Smooth muscle cell (in vitro differentiated cells): ENCODE results near the gene KDM4C. TPM values are rescaled to one million over a fixed set of nuclear protein-coding genes. Genes with fewer than 3 reads are reported as not detected.

Source experiments
- DNase-seq: peaks from one replicate; lab custom pipeline; 2025; ENCODE audit not compliant: unreplicated experiment; lab: John Stamatoyannopoulos, UW
- H2AFZ ChIP-seq: fragments of 200-600 bp; sonication (generic); 2 replicates; pipeline ENCODE4 v1.6.0; 2016; ENCODE audit warnings: antibody characterized with exemption, low read depth, mild to moderate bottlenecking
- H3F3A ChIP-seq: fragments of 200-600 bp; sonication (generic); 2 replicates; pipeline ENCODE4 v1.6.0; 2017; ENCODE audit warnings: antibody characterized with exemption, low read depth
- H3K27ac ChIP-seq: fragments of 200-600 bp; sonication (generic); 2 replicates; pipeline ENCODE4 v1.5.1; 2016; ENCODE audit warnings: low read depth, mild to moderate bottlenecking
- H3K27me3 ChIP-seq: fragments of 200-600 bp; sonication (generic); 2 replicates; pipeline ENCODE4 v1.6.1; 2016; ENCODE audit warnings: low read depth, mild to moderate bottlenecking
- H3K36me3 ChIP-seq: fragments of 200-600 bp; sonication (generic); 2 replicates; pipeline ENCODE4 v1.5.1; 2016; ENCODE audit warnings: low read depth
- H3K4me1 ChIP-seq: fragments of 200-600 bp; sonication (generic); 2 replicates; pipeline ENCODE4 v1.5.1; 2016; ENCODE audit warnings: low read depth
- H3K4me2 ChIP-seq: fragments of 200-600 bp; sonication (generic); 2 replicates; pipeline ENCODE4 v1.6.0; 2016; ENCODE audit warnings: mild to moderate bottlenecking
- H3K4me3 ChIP-seq: fragments of 200-600 bp; sonication (generic); 2 replicates; pipeline ENCODE4 v1.5.1; 2016; ENCODE audit warnings: mild to moderate bottlenecking
- H3K79me2 ChIP-seq: fragments of 200-600 bp; sonication (generic); 2 replicates; pipeline ENCODE4 v1.6.0; 2016; ENCODE audit warnings: low read depth, mild to moderate bottlenecking
- H3K9ac ChIP-seq: fragments of 200-600 bp; sonication (generic); 2 replicates; pipeline ENCODE4 v1.6.0; 2016; ENCODE audit warnings: low read depth
- H3K9me3 ChIP-seq: fragments of 200-600 bp; sonication (generic); replicated peaks from 2 replicates; pipeline ENCODE4 v1.5.1; 2016; ENCODE audit warnings: low read depth
- H4K20me1 ChIP-seq: fragments of 200-600 bp; sonication (generic); 2 replicates; pipeline ENCODE4 v1.6.0; 2016; ENCODE audit warnings: low read depth
- whole genome bisulfite sequencing: methylation state at CpG from one replicate; pipeline ENCODE4 v1.1.7; 2016; ENCODE audit warnings: low lambda C conversion rate; 5-methylcytosine and 5-hydroxymethylcytosine counted together
- polyA plus RNA-seq: library from polyadenylated mRNA; unstranded; fragments of >200 nt; fragmentation: Nextera tagmentation; extraction: Ambion mirVana; gene quantifications from 2 replicates; pipeline ENCODE4 v1.2.1, GENCODE V29; 2016
- total RNA-seq: library from RNA; depleted of rRNA; stranded (reverse); fragments of >200 nt; gene quantifications from 2 replicates; pipeline ENCODE4 v1.2.3, GENCODE V29; 2014
- TF ChIP-seq, protein P1 (sequence below): fragments of 200-600 bp; sonication (generic); IDR thresholded peaks from 2 replicates; pipeline ENCODE4 v1.5.1; 2017; ENCODE audit warnings: borderline replicate concordance, mild to moderate bottlenecking, antibody characterized with exemption; ENCODE audit not compliant: insufficient read depth, poor library complexity, severe bottlenecking

Gene KDM4C
- total and polyA plus RNA-seq, 2 experiments from 2014 or later: 7.5 to 20.2 TPM

DNA sequence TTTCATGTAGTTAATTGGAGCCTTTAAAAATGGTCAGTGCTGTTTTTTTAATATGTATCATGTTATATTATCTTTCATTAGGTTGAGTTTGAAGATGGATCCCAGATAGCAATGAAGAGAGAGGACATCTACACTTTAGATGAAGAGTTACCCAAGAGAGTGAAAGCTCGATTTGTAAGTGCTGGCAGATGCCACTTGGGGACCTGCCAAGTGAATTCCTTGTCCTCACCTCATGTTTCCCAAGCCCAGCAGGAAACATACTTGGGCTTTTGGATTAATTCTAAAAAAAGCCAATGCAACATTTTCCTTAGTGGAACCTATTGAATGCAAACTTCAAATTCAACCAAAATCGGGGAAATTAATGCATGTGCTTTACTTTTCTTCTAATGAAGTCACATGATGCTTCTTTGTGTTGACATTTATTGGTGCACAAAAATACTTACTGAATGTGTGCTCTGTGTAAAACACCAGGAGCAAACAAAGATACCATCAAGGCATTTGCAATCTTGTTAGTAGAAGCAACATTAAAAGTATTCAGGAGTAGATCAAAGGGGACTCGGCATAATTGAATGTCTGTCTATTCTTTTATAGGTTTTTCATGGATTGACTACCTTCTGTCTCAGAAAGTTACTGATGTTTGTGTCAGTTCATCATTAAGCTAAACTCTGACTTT lies 412.1 kb downstream of the KDM4C start:
- Histone ChIP-seq H2AFZ (no peak overlapping the region), H3K27me3 (no peaks in the 10 kb centered on the region), H3K9me3 (no peaks in the 10 kb centered on the region), H3K4me1 (peaks cover 11% of the 10 kb centered on the region), H4K20me1 (no peaks in the 10 kb centered on the region), H3K9ac (no peak overlapping the region), H3F3A (no peaks in the 10 kb centered on the region), H3K27ac (no peak overlapping the region), H3K36me3 (no peaks in the 10 kb centered on the region), H3K4me2 (no peak overlapping the region), H3K4me3 (no peak overlapping the region), H3K79me2 (no peaks in the 10 kb centered on the region)
- TF ChIP-seq, protein P1, sequence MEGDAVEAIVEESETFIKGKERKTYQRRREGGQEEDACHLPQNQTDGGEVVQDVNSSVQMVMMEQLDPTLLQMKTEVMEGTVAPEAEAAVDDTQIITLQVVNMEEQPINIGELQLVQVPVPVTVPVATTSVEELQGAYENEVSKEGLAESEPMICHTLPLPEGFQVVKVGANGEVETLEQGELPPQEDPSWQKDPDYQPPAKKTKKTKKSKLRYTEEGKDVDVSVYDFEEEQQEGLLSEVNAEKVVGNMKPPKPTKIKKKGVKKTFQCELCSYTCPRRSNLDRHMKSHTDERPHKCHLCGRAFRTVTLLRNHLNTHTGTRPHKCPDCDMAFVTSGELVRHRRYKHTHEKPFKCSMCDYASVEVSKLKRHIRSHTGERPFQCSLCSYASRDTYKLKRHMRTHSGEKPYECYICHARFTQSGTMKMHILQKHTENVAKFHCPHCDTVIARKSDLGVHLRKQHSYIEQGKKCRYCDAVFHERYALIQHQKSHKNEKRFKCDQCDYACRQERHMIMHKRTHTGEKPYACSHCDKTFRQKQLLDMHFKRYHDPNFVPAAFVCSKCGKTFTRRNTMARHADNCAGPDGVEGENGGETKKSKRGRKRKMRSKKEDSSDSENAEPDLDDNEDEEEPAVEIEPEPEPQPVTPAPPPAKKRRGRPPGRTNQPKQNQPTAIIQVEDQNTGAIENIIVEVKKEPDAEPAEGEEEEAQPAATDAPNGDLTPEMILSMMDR: no peak
- 76% methylated on average over 3 of the region's 3 CpGs for WGBS
- no peak for DNase-seq

DNA sequence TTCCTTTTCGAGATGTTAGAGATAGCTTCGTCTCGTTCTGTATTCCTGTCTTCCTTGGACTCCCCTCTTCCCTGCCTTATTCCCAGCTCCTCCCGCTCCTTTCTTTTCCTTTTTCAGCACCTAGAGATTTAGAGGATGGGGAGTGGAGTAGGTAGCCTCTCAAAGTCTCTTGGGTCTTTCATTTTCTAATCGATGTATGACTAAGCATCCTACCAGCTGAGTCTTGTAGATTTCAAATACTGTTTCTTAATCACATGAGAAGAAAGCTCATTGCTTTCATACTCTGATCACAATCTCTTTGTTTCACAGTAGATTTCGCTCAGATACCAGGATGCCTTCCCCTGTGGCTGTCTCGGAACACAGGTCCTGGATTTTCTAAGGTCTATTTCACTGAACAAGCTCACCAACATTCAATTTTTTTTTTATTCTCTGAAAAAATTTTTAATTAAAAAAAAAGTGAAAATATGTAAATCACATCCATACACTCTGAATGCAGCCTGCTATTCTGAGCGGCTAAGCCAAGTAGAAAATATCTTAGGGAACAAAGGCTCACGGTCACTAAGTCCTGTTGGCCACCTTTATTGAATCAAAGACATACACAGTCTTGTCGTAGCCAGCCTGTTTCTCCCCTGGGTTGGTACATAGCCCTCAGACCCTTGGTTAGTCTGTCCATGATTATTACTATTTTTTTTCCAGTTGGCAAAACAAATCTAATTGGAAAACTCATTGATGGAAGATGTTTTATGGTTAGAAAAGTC lies 413.8 kb downstream of the KDM4C start:
- TF ChIP-seq, protein P1: no peak
- Histone ChIP-seq H3K27me3 (no peaks in the 10 kb centered on the region), H4K20me1 (no peaks in the 10 kb centered on the region), H2AFZ (no peak overlapping the region), H3K4me1 (peaks cover 11% of the 10 kb centered on the region), H3K4me2 (no peak overlapping the region), H3K9me3 (no peaks in the 10 kb centered on the region), H3K27ac (no peak overlapping the region), H3K9ac (no peak overlapping the region), H3K79me2 (no peaks in the 10 kb centered on the region), H3K4me3 (no peak overlapping the region), H3K36me3 (no peaks in the 10 kb centered on the region), H3F3A (peaks cover 2% of the 10 kb centered on the region)
- no peak for DNase-seq
- 84% methylated on average over 10 of the region's 10 CpGs for WGBS

DNA sequence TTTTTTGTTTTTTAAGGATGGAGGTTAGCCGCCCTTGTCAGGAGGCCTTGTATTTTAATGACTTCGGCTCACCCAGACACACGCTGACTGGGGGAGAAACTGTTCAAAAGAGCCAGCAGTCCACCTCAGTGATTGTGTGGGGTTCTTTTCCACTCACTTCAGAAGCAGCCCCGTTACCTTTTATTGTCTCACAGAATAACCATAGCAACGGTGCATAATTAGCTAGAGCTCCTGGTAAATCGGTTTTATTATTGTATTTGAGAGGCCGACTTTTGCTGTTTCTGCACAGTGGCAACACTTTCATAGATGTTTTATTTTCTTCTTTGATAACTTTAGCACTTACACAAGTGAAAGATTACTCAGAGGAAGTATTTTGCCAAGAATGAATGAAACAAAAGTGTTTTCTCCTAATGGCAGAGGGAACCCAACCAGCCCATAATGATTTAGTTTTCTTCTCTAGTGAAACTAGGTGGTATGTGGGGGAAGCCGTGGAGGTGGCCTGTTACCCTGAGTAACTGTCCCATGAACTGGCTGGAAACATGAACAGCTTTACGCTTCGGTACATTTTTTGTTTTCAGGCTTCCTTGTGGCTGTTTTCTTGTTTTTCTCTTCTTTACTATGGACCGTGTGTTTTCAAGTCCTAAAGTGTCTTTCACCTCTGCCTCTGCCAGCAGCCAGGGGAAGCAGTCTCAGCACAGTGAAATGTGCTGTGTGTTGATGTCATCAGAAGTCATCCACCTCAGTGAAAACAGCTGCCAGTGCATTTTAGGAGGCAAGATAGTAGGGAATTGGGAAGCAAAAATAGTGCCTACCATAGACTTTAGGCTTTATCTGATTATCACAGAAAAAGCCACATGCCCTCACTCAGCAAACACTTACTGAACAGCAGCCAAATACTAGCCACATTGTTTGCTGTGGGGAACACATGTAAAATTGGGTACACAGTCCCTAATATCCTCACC lies 414.7 kb downstream of the KDM4C start:
- Histone ChIP-seq H3F3A (peaks cover 3% of the 10 kb centered on the region), H3K79me2 (no peaks in the 10 kb centered on the region), H3K9ac (no peak overlapping the region), H3K36me3 (no peaks in the 10 kb centered on the region), H3K27ac (no peak overlapping the region), H2AFZ (no peak overlapping the region), H3K4me2 (no peak overlapping the region), H3K4me1 (peaks cover 11% of the 10 kb centered on the region), H3K4me3 (no peak overlapping the region), H4K20me1 (no peaks in the 10 kb centered on the region), H3K27me3 (no peaks in the 10 kb centered on the region), H3K9me3 (no peaks in the 10 kb centered on the region)
- 84% methylated on average over 11 of the region's 11 CpGs for WGBS
- no peak for DNase-seq
- TF ChIP-seq, protein P1: no peak
